ENCODE results near the gene PHOSPHO1.

DNA sequence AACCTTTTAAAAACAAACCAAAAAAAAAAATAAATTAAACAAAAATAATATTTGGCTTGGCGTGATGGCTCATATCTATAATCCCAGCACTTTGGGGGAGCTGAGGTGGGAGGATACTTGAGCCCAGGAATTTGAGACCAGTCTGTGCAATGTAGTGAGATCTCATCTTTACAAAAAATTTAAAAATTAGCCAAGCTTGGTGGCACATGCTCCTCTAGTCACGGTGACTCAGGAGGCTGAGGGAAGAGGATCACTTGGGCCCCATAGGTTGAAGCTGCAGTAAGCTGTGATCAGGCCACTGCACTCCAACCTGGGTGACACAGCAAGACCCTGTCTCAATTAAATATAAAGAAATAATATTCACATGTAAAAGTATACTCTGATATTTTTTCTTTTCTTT lies 32.4 kb downstream of the PHOSPHO1 start:
- TF ChIP-seq, protein P1, sequence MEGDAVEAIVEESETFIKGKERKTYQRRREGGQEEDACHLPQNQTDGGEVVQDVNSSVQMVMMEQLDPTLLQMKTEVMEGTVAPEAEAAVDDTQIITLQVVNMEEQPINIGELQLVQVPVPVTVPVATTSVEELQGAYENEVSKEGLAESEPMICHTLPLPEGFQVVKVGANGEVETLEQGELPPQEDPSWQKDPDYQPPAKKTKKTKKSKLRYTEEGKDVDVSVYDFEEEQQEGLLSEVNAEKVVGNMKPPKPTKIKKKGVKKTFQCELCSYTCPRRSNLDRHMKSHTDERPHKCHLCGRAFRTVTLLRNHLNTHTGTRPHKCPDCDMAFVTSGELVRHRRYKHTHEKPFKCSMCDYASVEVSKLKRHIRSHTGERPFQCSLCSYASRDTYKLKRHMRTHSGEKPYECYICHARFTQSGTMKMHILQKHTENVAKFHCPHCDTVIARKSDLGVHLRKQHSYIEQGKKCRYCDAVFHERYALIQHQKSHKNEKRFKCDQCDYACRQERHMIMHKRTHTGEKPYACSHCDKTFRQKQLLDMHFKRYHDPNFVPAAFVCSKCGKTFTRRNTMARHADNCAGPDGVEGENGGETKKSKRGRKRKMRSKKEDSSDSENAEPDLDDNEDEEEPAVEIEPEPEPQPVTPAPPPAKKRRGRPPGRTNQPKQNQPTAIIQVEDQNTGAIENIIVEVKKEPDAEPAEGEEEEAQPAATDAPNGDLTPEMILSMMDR (IDR thresholded peaks at IDR 0.05; ENCODE audit: low read depth, low read length), result no peak
- TF ChIP-seq POLR2A (IDR thresholded peaks at IDR 0.05; ENCODE audit: extremely low read depth, insufficient read length), result no peak

All from NB4 (cell line).